GM06990 (cell line): ENCODE results near the gene C2CD4B.

ENCODE experiments used
- DNase-seq: peaks from one replicate; pipeline ENCODE4 v3.0.0-alpha.2; 2011; ENCODE audit not compliant: insufficient read length; ENCODE audit errors: extremely low read depth
- H3K27me3 ChIP-seq: replicated peaks from 2 replicates; pipeline ENCODE4 v1.6.0; 2011; ENCODE audit warnings: low read length; ENCODE audit not compliant: control insufficient read depth, insufficient read depth
- H3K36me3 ChIP-seq: 2 replicates; pipeline ENCODE4 v1.5.1; 2011; ENCODE audit warnings: low read length; ENCODE audit not compliant: control insufficient read depth, insufficient read depth
- H3K4me3 ChIP-seq: replicated peaks from 2 replicates; pipeline ENCODE4 v1.5.1; 2011; ENCODE audit warnings: low read depth, mild to moderate bottlenecking, control low read depth, low read length
- TF ChIP-seq, protein P1 (sequence below): IDR thresholded peaks from 2 replicates; pipeline ENCODE4 v1.5.1; 2011; ENCODE audit warnings: low read length, control low read depth, mild to moderate bottlenecking, inconsistent platforms; ENCODE audit not compliant: insufficient read depth, poor library complexity, severe bottlenecking

The C2CD4B gene

DNA sequence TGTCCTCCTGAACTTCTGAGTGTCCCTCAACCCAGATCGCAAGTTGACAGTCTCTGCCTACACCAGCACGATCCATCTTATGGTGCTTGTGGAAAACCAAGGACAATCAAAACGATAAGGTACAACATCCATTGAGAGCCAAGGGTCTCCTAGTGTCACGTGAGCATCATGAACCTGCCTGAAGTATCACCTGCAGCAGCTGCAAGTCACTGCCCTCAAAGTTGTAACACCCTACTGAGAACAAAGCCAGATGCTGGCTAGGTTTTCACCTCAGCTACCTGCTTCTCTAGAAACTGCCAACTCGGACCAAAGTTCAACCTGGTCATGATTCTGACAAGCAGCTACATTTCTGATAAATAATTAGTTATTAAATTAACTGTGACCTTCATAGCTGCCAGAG, 17.5 kb downstream of the C2CD4B start:
- TF ChIP-seq, protein P1, sequence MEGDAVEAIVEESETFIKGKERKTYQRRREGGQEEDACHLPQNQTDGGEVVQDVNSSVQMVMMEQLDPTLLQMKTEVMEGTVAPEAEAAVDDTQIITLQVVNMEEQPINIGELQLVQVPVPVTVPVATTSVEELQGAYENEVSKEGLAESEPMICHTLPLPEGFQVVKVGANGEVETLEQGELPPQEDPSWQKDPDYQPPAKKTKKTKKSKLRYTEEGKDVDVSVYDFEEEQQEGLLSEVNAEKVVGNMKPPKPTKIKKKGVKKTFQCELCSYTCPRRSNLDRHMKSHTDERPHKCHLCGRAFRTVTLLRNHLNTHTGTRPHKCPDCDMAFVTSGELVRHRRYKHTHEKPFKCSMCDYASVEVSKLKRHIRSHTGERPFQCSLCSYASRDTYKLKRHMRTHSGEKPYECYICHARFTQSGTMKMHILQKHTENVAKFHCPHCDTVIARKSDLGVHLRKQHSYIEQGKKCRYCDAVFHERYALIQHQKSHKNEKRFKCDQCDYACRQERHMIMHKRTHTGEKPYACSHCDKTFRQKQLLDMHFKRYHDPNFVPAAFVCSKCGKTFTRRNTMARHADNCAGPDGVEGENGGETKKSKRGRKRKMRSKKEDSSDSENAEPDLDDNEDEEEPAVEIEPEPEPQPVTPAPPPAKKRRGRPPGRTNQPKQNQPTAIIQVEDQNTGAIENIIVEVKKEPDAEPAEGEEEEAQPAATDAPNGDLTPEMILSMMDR, result no peak
- H3K36me3 ChIP-seq, result no peaks in the 10 kb centered on the region
- H3K4me3 ChIP-seq, result no peak overlapping the region
- no peaks in the 10 kb centered on the region for H3K27me3 ChIP-seq
- DNase-seq, result no peak

DNA sequence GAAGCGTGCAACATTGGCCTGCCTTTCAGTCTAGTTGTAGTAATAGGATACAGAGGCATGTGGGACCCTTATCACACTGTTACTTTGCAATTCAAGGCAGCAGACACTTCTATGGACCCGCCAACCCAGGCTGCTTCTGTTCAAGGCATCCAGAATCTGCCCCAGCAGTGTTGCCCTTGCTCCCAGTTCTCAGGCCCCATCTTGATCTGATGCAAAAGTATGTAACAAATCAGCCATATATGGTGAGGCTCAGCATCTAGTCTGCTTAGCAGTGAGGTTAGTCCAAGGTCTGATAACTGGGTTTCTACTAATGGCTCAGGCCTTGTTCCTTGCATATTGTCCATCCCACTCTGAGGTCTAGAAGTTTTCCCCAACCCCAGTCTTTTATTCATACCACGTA, 17.9 kb downstream of the C2CD4B start:
- Histone ChIP-seq H3K27me3 (no peaks in the 10 kb centered on the region), H3K4me3 (no peak overlapping the region), H3K36me3 (no peaks in the 10 kb centered on the region)
- TF ChIP-seq, protein P1, result no peak
- no peak for DNase-seq

DNA sequence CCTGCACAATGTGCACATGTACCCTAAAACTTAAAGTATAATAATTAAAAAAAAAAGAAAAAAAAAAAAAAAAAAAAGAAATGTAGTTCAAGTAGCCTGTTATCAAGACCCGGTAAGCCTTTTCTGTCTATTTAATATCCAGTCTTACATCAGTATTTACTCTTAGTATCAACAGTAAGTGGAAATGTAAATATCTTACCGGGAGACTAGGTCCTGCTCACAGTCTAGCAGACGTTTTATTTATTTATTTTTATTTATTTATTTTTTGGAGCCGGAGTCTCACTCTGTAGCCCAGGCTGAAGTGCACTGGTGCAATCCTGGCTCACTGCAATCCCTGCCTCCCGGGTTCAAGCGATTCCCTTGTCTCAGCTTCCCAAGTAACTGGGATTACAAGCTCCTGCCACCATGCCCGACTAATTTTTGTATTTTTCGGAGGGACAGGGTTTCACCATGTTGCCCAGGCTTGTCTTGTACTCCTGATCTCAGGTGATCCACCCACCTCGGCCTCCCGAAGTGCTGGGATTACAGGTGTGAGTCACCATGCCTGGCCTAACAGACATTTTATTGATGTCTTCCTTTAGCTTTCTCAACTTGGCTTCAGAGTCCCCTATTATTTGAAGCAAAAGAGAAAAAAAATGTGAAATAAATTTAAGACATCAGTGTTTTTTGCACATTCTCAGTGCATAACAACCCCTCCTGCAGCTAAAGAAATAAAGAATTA, 19.9 kb downstream of the C2CD4B start:
- no peaks in the 10 kb centered on the region for H3K27me3 ChIP-seq

DNA sequence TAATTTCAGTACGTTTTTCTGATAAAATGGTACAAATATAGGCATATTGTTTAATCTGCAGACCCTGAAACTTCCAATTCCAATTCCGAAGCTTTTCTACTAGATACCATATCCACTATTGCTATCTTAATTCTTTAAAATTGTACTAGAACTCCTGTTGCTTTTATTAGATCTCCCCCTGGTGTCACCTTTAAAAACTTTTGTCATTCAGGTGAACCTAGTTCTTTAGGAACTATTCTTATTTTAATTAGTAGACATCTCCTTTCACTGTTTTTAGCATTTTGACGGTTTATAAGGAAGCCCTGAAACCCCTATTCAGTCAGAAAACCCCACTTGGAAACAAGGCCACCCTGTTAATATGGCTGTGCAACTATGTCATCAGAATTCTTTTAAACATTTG, 22.3 kb downstream of the C2CD4B start:
- Histone ChIP-seq H3K36me3 (no peaks in the 10 kb centered on the region), H3K27me3 (no peaks in the 10 kb centered on the region), H3K4me3 (no peak overlapping the region)
- TF ChIP-seq, protein P1, result no peak
- no peak for DNase-seq

More for the DNA sequence above, 19.9 kb downstream of the C2CD4B start:
- no peak for DNase-seq
- Histone ChIP-seq H3K4me3 (no peak overlapping the region), H3K36me3 (no peaks in the 10 kb centered on the region)
- TF ChIP-seq, protein P1, result no peak

DNA sequence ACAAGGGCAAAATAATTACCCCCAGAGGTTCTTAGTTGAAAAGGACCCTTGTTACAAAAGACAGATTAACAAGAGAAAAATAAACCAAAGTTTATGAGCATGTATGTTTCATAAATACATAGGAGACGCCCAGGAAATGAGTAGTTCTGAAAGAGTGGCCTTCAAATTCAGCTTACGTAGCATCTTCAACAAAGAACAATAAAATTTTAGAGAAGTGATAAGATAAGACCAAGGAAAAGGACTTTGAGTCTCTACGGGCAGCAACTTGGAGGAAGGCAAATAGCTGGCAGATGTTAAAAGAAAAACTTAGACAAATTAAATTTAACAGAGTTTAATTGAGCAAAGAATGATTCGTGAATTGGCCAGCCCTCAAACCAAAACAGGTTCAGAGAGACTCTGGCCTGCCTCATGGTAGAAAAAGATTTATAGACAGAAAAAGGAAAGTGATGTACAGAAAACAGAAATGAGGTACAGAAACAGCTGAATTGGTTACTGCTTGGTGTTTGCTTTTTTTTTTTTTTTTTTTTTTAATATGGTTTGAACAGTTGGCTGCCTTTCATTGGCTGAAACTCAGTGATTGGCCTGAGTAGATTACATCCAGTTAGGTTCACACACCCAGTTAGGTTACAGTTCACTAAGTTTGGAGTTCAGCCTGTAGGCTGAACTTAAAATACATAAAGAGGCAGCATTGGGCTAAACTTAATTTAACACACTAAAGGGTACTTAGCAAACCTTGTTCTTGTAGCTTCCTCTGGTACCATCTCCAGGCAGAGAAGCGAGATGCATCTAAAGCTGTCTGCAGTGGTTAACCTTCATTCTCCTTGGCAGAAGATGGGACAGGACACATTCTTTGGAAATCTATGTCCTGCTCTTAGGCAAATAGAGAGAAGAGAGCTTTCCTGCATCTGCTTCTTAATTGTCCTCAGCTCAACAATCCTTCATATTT, 23.2 kb downstream of the C2CD4B start:
- Histone ChIP-seq H3K27me3 (no peaks in the 10 kb centered on the region), H3K4me3 (no peak overlapping the region), H3K36me3 (no peaks in the 10 kb centered on the region)
- DNase-seq, result no peak
- TF ChIP-seq, protein P1, result no peak
